Measurements from ENCODE around the gene PHACTR1.

Gene PHACTR1

GRCh38 chr6:13252790-13253189 lies 536.2 kb downstream of the PHACTR1 start:
- Histone ChIP-seq H3K4me3 (ENCODE audit: insufficient read depth in 1 of 2, low read depth in 1 of 2, low read length in 2 of 2) (no peak overlapping the region), H3K27ac (ENCODE audit: low read length, poor library complexity, severe bottlenecking) (no peak overlapping the region), H2BK120ac (ENCODE audit: low read depth, low read length) (no peak overlapping the region), H3K79me1 (replicated peaks; ENCODE audit: low read length, poor library complexity, severe bottlenecking) (no peaks in the 10 kb centered on the region), H3K27me3 (ENCODE audit: control insufficient read depth in 1 of 2, insufficient read depth in 1 of 2, low read length in 2 of 2) (no peaks in the 10 kb centered on the region), H2BK12ac (ENCODE audit: low read length in 2 of 2) (no peak overlapping the region), H3K4me1 (ENCODE audit: control insufficient read depth, insufficient read depth, low read depth, low read length) (peaks cover 2% of the 10 kb centered on the region), H4K8ac (ENCODE audit: low read length) (no peak overlapping the region), H3K36me3 (ENCODE audit: control insufficient read depth in 1 of 2, insufficient read depth in 2 of 2, low read depth in 1 of 2, low read length in 2 of 2) (peaks cover 0 to 3% of the 10 kb centered on the region in 2 experiments), H4K91ac (ENCODE audit: low read length) (no peak overlapping the region), H3K4me2 (ENCODE audit: low read length, poor library complexity, severe bottlenecking) (no peak overlapping the region), H2AK5ac (ENCODE audit: low read length, severe bottlenecking) (no peak overlapping the region), H3K9me3 (ENCODE audit: control insufficient read depth, low read length) (peaks cover 20% of the 10 kb centered on the region), H2BK5ac (ENCODE audit: low read depth, low read length, poor library complexity, severe bottlenecking) (no peak overlapping the region), H3K18ac (ENCODE audit: low read depth in 1 of 2, low read length in 2 of 2) (no peak overlapping the region), H3K4ac (ENCODE audit: low read depth in 1 of 2, low read length in 2 of 2) (no peak overlapping the region), H3K9ac (ENCODE audit: low read length) (no peak overlapping the region), H3K14ac (ENCODE audit: low read length in 2 of 2) (no peak overlapping the region), H3K23ac (ENCODE audit: low read length in 2 of 2) (no peak overlapping the region), H2AFZ (ENCODE audit: low read depth, low read length) (no peak overlapping the region), H2BK15ac (ENCODE audit: low read depth, poor library complexity, severe bottlenecking) (no peak overlapping the region)
- 99% methylated on average over 5 of the region's 5 CpGs for WGBS
- no peak for DNase-seq

GRCh38 chr6:13253272-13253671 lies 536.7 kb downstream of the PHACTR1 start:
- H3K4me3 ChIP-seq (ENCODE audit: insufficient read depth in 1 of 2, low read depth in 1 of 2, low read length in 2 of 2) = no peak overlapping the region
- no peaks in the 10 kb centered on the region for H3K79me1 ChIP-seq (replicated peaks; ENCODE audit: low read length, poor library complexity, severe bottlenecking)
- H3K14ac ChIP-seq (ENCODE audit: low read length in 2 of 2) = no peak overlapping the region
- no peak for DNase-seq
- H2AK5ac ChIP-seq (ENCODE audit: low read length, severe bottlenecking) = no peak overlapping the region
- H3K9ac ChIP-seq (ENCODE audit: low read length) = no peak overlapping the region
- peaks cover 20% of the 10 kb centered on the region for H3K9me3 ChIP-seq (ENCODE audit: control insufficient read depth, low read length)
- WGBS = 93% methylated on average over 1 of the region's 1 CpG
- H2BK12ac ChIP-seq (ENCODE audit: low read length in 2 of 2) = no peak overlapping the region
- H3K27me3 ChIP-seq (ENCODE audit: control insufficient read depth in 1 of 2, insufficient read depth in 1 of 2, low read length in 2 of 2) = no peaks in the 10 kb centered on the region
- H2BK120ac ChIP-seq (ENCODE audit: low read depth, low read length) = no peak overlapping the region
- H3K27ac ChIP-seq (ENCODE audit: low read length, poor library complexity, severe bottlenecking) = no peak overlapping the region
- H2AFZ ChIP-seq (ENCODE audit: low read depth, low read length) = no peak overlapping the region
- no peak overlapping the region for H3K18ac ChIP-seq (ENCODE audit: low read depth in 1 of 2, low read length in 2 of 2)
- H3K4me2 ChIP-seq (ENCODE audit: low read length, poor library complexity, severe bottlenecking) = no peak overlapping the region
- no peak overlapping the region for H2BK15ac ChIP-seq (ENCODE audit: low read depth, poor library complexity, severe bottlenecking)
- H3K23ac ChIP-seq (ENCODE audit: low read length in 2 of 2) = no peak overlapping the region
- no peak overlapping the region for H4K8ac ChIP-seq (ENCODE audit: low read length)
- H3K36me3 ChIP-seq (ENCODE audit: control insufficient read depth in 1 of 2, insufficient read depth in 2 of 2, low read depth in 1 of 2, low read length in 2 of 2) = peaks cover 0 to 3% of the 10 kb centered on the region in 2 experiments
- H2BK5ac ChIP-seq (ENCODE audit: low read depth, low read length, poor library complexity, severe bottlenecking) = no peak overlapping the region
- H3K4me1 ChIP-seq (ENCODE audit: control insufficient read depth, insufficient read depth, low read depth, low read length) = peaks cover 2% of the 10 kb centered on the region
- H4K91ac ChIP-seq (ENCODE audit: low read length) = no peak overlapping the region
- no peak overlapping the region for H3K4ac ChIP-seq (ENCODE audit: low read depth in 1 of 2, low read length in 2 of 2)

GRCh38 chr6:13256266-13257001 lies 539.9 kb downstream of the PHACTR1 start:
- no peak overlapping the region for H3K9ac ChIP-seq (ENCODE audit: low read length)
- DNase-seq = no peak
- H2BK12ac ChIP-seq (ENCODE audit: low read length in 2 of 2) = no peak overlapping the region
- 88% methylated on average over 2 of the region's 2 CpGs for WGBS
- H3K14ac ChIP-seq (ENCODE audit: low read length in 2 of 2) = no peak overlapping the region
- no peak overlapping the region for H2BK15ac ChIP-seq (ENCODE audit: low read depth, poor library complexity, severe bottlenecking)
- no peak overlapping the region for H3K4me2 ChIP-seq (ENCODE audit: low read length, poor library complexity, severe bottlenecking)
- H2BK5ac ChIP-seq (ENCODE audit: low read depth, low read length, poor library complexity, severe bottlenecking) = no peak overlapping the region
- H3K4ac ChIP-seq (ENCODE audit: low read depth in 1 of 2, low read length in 2 of 2) = no peak overlapping the region
- no peak overlapping the region for H2BK120ac ChIP-seq (ENCODE audit: low read depth, low read length)
- no peak overlapping the region for H3K4me3 ChIP-seq (ENCODE audit: insufficient read depth in 1 of 2, low read depth in 1 of 2, low read length in 2 of 2)
- H3K27me3 ChIP-seq (ENCODE audit: control insufficient read depth in 1 of 2, insufficient read depth in 1 of 2, low read length in 2 of 2) = no peaks in the 10 kb centered on the region
- no peak overlapping the region for H4K91ac ChIP-seq (ENCODE audit: low read length)
- no peak overlapping the region for H2AFZ ChIP-seq (ENCODE audit: low read depth, low read length)
- peaks cover 20% of the 10 kb centered on the region for H3K9me3 ChIP-seq (ENCODE audit: control insufficient read depth, low read length)
- H3K79me1 ChIP-seq (replicated peaks; ENCODE audit: low read length, poor library complexity, severe bottlenecking) = no peaks in the 10 kb centered on the region
- H3K23ac ChIP-seq (ENCODE audit: low read length in 2 of 2) = no peak overlapping the region
- no peak overlapping the region for H3K18ac ChIP-seq (ENCODE audit: low read depth in 1 of 2, low read length in 2 of 2)
- H3K27ac ChIP-seq (ENCODE audit: low read length, poor library complexity, severe bottlenecking) = no peak overlapping the region
- H3K36me3 ChIP-seq (ENCODE audit: control insufficient read depth in 1 of 2, insufficient read depth in 2 of 2, low read depth in 1 of 2, low read length in 2 of 2) = peaks cover 0 to 3% of the 10 kb centered on the region in 2 experiments
- H4K8ac ChIP-seq (ENCODE audit: low read length) = no peak overlapping the region
- H2AK5ac ChIP-seq (ENCODE audit: low read length, severe bottlenecking) = no peak overlapping the region
- peaks cover 1% of the 10 kb centered on the region for H3K4me1 ChIP-seq (ENCODE audit: control insufficient read depth, insufficient read depth, low read depth, low read length)

- H2AK5ac ChIP-seq (ENCODE audit: low read length, severe bottlenecking) = no peak overlapping the region
- H3K79me1 ChIP-seq (replicated peaks; ENCODE audit: low read length, poor library complexity, severe bottlenecking) = no peaks in the 10 kb centered on the region
- no peak overlapping the region for H3K9ac ChIP-seq (ENCODE audit: low read length)
- H2BK5ac ChIP-seq (ENCODE audit: low read depth, low read length, poor library complexity, severe bottlenecking) = no peak overlapping the region
- no peak overlapping the region for H4K91ac ChIP-seq (ENCODE audit: low read length)
- H3K27ac ChIP-seq (ENCODE audit: low read length, poor library complexity, severe bottlenecking) = no peak overlapping the region
- peaks cover 6% of the 10 kb centered on the region for H3K4me1 ChIP-seq (ENCODE audit: control insufficient read depth, insufficient read depth, low read depth, low read length)
- 100% methylated on average over 1 of the region's 3 CpGs for WGBS
- H3K18ac ChIP-seq (ENCODE audit: low read depth in 1 of 2, low read length in 2 of 2) = no peak overlapping the region
- peaks cover 19% of the 10 kb centered on the region for H3K9me3 ChIP-seq (ENCODE audit: control insufficient read depth, low read length)
- no peaks in the 10 kb centered on the region for H3K36me3 ChIP-seq (ENCODE audit: control insufficient read depth in 1 of 2, insufficient read depth in 2 of 2, low read depth in 1 of 2, low read length in 2 of 2)
- H3K27me3 ChIP-seq (ENCODE audit: control insufficient read depth in 1 of 2, insufficient read depth in 1 of 2, low read length in 2 of 2) = no peaks in the 10 kb centered on the region
- no peak overlapping the region for H2AFZ ChIP-seq (ENCODE audit: low read depth, low read length)
- no peak overlapping the region for H2BK15ac ChIP-seq (ENCODE audit: low read depth, poor library complexity, severe bottlenecking)
- no peak overlapping the region for H3K23ac ChIP-seq (ENCODE audit: low read length in 2 of 2)
- DNase-seq = no peak
- no peak overlapping the region for H3K14ac ChIP-seq (ENCODE audit: low read length in 2 of 2)
- no peak overlapping the region for H3K4me2 ChIP-seq (ENCODE audit: low read length, poor library complexity, severe bottlenecking)
- H2BK120ac ChIP-seq (ENCODE audit: low read depth, low read length) = no peak overlapping the region
- no peak overlapping the region for H4K8ac ChIP-seq (ENCODE audit: low read length)
- no peak overlapping the region for H3K4ac ChIP-seq (ENCODE audit: low read depth in 1 of 2, low read length in 2 of 2)
- no peak overlapping the region for H3K4me3 ChIP-seq (ENCODE audit: insufficient read depth in 1 of 2, low read depth in 1 of 2, low read length in 2 of 2)
- H2BK12ac ChIP-seq (ENCODE audit: low read length in 2 of 2) = no peak overlapping the region
Measured at GRCh38 chr6:13259393-13259792, 542.8 kb downstream of the PHACTR1 start.

Data from mesenchymal stem cell (in vitro differentiated cells and primary cell).